K562 (cell line): ENCODE measurements around the gene ARSK.

Experiments used
- ELF1 ChIP-seq: fragments of 200-800 bp; sonication (Bioruptor generic); IDR thresholded peaks from 2 replicates; pipeline ENCODE4 v1.6.1; 2016; ENCODE audit warnings: missing genetic modification characterization, missing compliant biosample characterization
- GATA2 ChIP-seq: sonication (generic); formaldehyde crosslinking; IDR thresholded peaks from 2 replicates; pipeline ENCODE4 v1.4.0; 2020; ENCODE audit warnings: mild to moderate bottlenecking, missing genetic modification reagents
- PRDM10 ChIP-seq: fragments of 450-650 bp; IDR thresholded peaks from 2 replicates; pipeline ENCODE4 v1.6.1; 2018; ENCODE audit not compliant: partially characterized antibody
- SMARCA4 ChIP-seq: fragments of 450-650 bp; IDR thresholded peaks from 2 replicates; pipeline ENCODE4 v1.6.1; 2016
- TF ChIP-seq, protein P1 (sequence below), 3 experiments: IDR thresholded peaks in 2 of 3; conservative IDR thresholded peaks in 1 of 3; 2 replicates each; pipeline ENCODE4 v1.5.1; 2011 to 2012; ENCODE audit warnings: low read length in 3 of 3, mild to moderate bottlenecking in 3 of 3, control low read depth in 2 of 3, improper control_type of control experiment in 1 of 3, inconsistent platforms in 1 of 3, low read depth in 1 of 3, mixed read lengths in 1 of 3, moderate library complexity in 1 of 3; ENCODE audit not compliant: insufficient read depth in 2 of 3

DNA sequence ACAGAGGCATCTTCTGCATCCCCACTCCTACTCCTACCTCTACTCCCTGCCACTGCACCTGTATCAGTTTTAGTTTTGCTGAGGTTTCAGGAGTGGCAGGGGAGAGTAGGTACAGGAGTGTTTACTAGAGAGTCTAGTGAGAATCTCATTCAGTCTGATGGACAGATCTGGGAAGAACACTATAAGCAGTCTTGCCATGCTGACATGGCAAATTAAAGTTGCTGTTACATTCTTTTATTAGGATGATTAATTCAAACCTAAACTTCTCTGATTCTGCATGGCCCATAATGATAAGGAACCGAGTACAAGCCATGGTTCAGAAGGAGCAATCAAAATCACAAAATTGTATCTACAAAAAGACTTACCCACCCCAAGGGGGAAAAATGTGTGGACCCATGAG, 7.4 kb downstream of the ARSK start:
- TF ChIP-seq SMARCA4, result no peak
- TF ChIP-seq GATA2 (CRISPR knock-in tag), result no peak
- TF ChIP-seq, protein P1, sequence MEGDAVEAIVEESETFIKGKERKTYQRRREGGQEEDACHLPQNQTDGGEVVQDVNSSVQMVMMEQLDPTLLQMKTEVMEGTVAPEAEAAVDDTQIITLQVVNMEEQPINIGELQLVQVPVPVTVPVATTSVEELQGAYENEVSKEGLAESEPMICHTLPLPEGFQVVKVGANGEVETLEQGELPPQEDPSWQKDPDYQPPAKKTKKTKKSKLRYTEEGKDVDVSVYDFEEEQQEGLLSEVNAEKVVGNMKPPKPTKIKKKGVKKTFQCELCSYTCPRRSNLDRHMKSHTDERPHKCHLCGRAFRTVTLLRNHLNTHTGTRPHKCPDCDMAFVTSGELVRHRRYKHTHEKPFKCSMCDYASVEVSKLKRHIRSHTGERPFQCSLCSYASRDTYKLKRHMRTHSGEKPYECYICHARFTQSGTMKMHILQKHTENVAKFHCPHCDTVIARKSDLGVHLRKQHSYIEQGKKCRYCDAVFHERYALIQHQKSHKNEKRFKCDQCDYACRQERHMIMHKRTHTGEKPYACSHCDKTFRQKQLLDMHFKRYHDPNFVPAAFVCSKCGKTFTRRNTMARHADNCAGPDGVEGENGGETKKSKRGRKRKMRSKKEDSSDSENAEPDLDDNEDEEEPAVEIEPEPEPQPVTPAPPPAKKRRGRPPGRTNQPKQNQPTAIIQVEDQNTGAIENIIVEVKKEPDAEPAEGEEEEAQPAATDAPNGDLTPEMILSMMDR (IDR thresholded peaks at IDR 0.05 in 2 of 3, conservative IDR thresholded peaks at IDR 0.05 in 1 of 3; ENCODE audit: insufficient read depth in 2 of 3, low read depth in 1 of 3, low read length in 3 of 3), result no peak
- TF ChIP-seq ELF1 (tag), result no peak
- no peak for TF ChIP-seq PRDM10
